ENCODE results near the gene PNMA8C.
"Not testable (repeated sequence)": the region's sequence is repeated elsewhere in the genome, so short reads cannot be mapped to it uniquely, and the experiment has no call there.

PNMA8C gene

GRCh38 chr19:46410205-46411087 lies 18.3 kb downstream of the PNMA8C start:
- DNase-seq = no peak

GRCh38 chr19:46409191-46409590 lies 19.5 kb downstream of the PNMA8C start:
- DNase-seq = no peak

- DNase-seq = no peak
Observed at GRCh38 chr19:46408664-46409039, 20.1 kb downstream of the PNMA8C start.

- no peak for DNase-seq
Observed at GRCh38 chr19:46407856-46408663, 20.7 kb downstream of the PNMA8C start.

- no peak for DNase-seq
Observed at GRCh38 chr19:46406976-46407375, 21.8 kb downstream of the PNMA8C start.

GRCh38 chr19:46404753-46405468 lies 23.8 kb downstream of the PNMA8C start:
- DNase-seq = no peak

GRCh38 chr19:46404055-46404752 lies 24.5 kb downstream of the PNMA8C start:
- no peak for DNase-seq

GRCh38 chr19:46402725-46403124 lies 26.0 kb downstream of the PNMA8C start:
- no peak for DNase-seq

GRCh38 chr19:46397801-46398479 lies 30.8 kb downstream of the PNMA8C start:
- not testable (repeated sequence) for DNase-seq

- DNase-seq = no peak
Observed at GRCh38 chr19:46394402-46394797, 34.3 kb downstream of the PNMA8C start.

- DNase-seq = no peak
Observed at GRCh38 chr19:46393456-46394401, 35.0 kb downstream of the PNMA8C start.

- no peak for DNase-seq
Observed at GRCh38 chr19:46392837-46393236, 35.9 kb downstream of the PNMA8C start.

- DNase-seq = no peak
Observed at GRCh38 chr19:46392252-46392801, 36.4 kb downstream of the PNMA8C start.

GRCh38 chr19:46391296-46392251 lies 37.2 kb downstream of the PNMA8C start:
- DNase-seq = no peak

GRCh38 chr19:46390866-46391265 lies 37.9 kb downstream of the PNMA8C start:
- DNase-seq = no peak

GRCh38 chr19:46390121-46390858 lies 38.4 kb downstream of the PNMA8C start:
- DNase-seq = no peak

GRCh38 chr19:46388311-46389095 lies 40.2 kb downstream of the PNMA8C start:
- DNase-seq = no peak

- DNase-seq = no peak
Observed at GRCh38 chr19:46387713-46388130, 41.0 kb downstream of the PNMA8C start.
